Muscle of arm (tissue), 12 donors: ENCODE results near the gene MRGPRX2. TPM values are rescaled to one million over a fixed set of nuclear protein-coding genes. Genes with fewer than 3 reads are reported as not detected.
A peak's percentile ranks its signal among the peaks of the same experiment; 100 is the strongest.

Source experiments
- DNase-seq: peaks from one replicate; pipeline ENCODE4 v3.0.0-alpha.2; 2013
- polyA plus RNA-seq, 12 donors: library from polyadenylated mRNA; unstranded; fragments of 120-200 nt; gene quantifications; one replicate each; pipeline ENCODE4 v1.2.1, GENCODE V29; 2013; ENCODE audit not compliant: insufficient read length in 12 of 12

MRGPRX2 gene
- polyA plus RNA-seq, 12 donors: 0.08 TPM; not detected in 11

- peak; percentile 28 for DNase-seq
Observed at GRCh38 chr11:19076744-19077589, 16.4 kb upstream of the MRGPRX2 start.

GRCh38 chr11:19075636-19076035, 15.1 kb upstream of the MRGPRX2 start:
- no peak for DNase-seq

GRCh38 chr11:19073454-19074415, 13.2 kb upstream of the MRGPRX2 start:
- no peak for DNase-seq

DNA sequence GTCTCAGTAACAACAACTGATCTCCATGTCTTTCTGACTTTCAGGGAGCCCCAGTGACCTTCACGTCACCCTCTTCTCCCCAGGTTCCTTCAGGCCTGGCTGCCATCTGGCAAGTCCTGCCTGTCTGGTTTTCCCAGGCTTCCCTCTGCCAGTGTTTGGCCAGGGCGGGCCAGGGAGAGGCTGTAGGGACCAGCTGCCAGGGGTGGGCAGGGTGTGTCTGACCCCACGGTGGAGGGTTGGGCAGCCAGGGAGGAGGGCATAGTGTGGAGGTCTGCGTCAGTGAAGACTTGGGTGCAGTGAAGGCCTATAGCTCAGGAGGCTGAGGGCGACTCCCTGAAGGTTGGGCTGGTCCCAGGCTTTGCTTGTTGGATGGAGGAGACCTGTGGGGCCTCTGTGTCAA, 11.9 kb upstream of the MRGPRX2 start:
- DNase-seq: no peak

DNA sequence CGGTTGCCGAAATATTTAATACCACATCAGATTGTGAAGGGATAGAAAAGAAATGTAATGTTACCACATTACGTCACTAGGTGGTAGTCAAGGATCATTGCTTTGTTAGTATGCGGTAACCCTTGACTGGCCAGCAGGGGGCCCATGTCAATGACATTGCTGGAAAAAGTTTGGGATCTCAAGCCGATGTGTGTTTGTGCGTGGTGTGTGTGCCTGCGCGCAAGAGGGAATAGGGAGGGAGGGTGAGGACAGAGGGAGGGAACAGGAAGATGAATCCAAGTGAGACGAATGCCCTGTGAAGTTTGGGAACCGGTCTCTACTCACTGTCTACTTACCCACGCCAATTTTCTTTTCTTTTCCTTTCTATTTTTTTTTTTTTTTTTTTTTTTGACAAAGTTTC, 10.7 kb upstream of the MRGPRX2 start:
- DNase-seq: peak; percentile 73

- no peak for DNase-seq
Observed at GRCh38 chr11:19059833-19060232, 684 bp downstream of the MRGPRX2 start.

GRCh38 chr11:19055905-19056304, 4.6 kb downstream of the MRGPRX2 start:
- DNase-seq: no peak

GRCh38 chr11:19055016-19055415, 5.5 kb downstream of the MRGPRX2 start:
- no peak for DNase-seq

GRCh38 chr11:19053909-19054308, 6.6 kb downstream of the MRGPRX2 start:
- DNase-seq: no peak

DNA sequence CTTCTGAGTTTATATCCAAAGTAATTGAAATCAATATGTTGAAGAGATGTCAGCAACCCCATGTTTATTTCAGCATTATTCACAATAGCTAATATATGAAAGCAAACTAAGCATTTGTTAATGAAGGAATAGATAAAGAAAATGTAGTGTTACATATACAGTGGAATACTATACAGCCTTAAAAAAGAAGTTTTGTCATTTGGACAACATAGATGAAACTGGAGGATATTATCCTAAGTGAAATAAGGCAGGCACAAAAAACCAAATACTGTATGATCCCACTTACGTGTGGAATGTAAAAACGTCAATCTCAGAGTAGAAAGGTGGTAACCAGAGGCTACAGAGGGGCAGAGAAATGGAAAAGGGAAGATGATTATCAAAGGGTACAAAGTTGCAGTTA, 10.2 kb downstream of the MRGPRX2 start:
- DNase-seq: no peak

GRCh38 chr11:19049351-19049750, 11.2 kb downstream of the MRGPRX2 start:
- no peak for DNase-seq

DNA sequence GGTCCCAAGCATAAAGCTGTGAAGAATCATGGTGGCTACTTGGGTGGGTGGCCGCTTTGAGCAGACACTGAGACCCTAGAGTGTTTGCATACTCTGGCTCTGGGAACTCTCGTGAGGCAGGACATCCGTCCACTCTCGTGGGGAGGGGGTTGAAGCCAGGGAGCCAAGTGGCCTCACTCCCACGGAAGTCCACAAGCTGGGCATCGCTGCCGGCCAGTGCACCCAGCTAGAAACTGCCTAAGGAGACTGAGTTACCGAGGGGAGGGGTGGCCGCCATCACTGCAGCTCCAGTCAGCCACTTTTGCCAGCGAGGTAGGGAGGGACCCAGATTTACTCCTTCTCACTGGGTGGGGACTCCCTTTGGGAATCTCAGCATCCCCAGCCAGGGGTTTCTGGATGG, 20.5 kb downstream of the MRGPRX2 start:
- no peak for DNase-seq

- DNase-seq: no peak
Observed at GRCh38 chr11:19039409-19039808, 21.1 kb downstream of the MRGPRX2 start.

DNA sequence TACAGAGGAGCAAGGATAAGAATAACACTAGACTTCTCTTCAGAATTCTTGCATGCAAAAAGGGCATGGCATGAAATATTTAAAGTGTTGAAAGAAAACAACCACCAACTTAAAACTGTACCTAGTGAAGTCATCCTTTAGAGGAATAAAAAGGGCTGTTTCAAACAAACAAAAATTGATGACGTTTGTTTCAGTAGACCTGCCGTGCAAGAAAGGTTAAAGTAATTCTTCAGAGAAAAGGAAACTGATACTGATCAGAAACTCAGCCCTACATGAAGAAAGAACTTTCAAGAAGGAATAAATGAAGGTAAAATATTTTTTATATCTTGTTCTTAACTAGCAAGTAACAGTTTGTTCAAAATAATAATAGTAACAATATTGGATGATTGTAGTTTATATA, 27.5 kb downstream of the MRGPRX2 start:
- DNase-seq: no peak

GRCh38 chr11:19027829-19028595, 32.5 kb downstream of the MRGPRX2 start:
- no peak for DNase-seq

DNA sequence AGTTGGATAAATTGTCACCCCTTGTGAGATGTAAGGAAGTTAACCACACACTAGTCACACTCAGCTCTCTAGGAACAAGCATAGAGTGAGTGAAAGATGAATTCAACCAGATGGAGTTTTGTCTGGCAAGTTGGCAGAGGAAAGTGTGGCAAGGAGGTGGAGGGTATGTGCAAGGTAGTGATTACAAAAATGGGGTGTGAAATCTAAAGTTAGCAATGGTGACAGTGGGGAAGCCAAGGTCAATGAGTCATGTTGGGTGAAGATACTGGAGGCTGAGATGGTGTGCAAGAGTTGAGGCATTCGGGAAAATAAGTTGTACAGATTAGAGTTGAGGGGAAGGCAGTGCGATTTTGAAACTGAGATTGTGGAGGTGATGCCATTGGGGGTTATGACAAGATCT, 33.7 kb downstream of the MRGPRX2 start:
- DNase-seq: no peak

DNA sequence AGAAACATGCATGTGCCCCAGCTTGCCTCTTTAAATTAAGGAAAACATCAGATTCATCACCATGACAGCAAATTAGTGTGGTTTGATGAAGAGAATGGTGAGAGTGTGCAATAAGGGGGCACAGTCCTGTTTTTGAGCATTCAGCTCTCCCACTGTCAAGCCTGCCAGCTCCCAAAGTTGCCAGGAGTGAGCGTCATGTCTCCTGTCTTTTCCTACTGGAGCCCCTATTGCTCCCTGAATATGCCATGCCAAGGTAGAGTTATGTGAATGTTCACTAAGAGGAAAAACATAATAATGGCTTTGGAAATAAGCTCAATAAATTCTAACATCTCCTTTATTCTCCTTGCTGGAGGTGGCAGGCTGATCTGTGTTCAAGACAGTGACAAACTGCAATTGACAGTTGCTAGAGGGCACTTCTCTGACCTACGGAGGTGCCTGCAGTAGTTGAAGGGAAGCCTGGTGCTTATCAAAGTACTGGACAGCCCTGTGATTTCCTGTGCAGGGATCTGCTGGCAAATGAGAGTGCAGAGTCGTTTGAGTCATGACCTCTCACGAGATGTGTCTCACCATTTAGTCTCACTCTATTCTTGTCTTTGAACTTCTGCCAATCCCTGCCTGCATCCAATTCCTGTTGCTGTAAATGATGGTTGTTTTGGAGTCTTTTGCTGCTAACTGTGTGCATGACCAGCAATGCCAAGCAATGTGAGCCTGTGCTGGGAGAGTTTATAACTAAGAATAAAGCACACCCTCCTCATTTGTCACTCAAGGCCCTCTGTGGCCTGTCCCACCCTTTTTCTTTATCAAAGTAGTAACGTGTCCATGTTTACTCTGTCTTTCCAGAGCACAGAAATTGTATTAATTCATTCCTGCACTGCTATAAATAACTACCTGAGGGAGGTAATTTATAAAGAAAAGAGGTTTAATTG, 34.8 kb downstream of the MRGPRX2 start:
- DNase-seq: no peak

DNA sequence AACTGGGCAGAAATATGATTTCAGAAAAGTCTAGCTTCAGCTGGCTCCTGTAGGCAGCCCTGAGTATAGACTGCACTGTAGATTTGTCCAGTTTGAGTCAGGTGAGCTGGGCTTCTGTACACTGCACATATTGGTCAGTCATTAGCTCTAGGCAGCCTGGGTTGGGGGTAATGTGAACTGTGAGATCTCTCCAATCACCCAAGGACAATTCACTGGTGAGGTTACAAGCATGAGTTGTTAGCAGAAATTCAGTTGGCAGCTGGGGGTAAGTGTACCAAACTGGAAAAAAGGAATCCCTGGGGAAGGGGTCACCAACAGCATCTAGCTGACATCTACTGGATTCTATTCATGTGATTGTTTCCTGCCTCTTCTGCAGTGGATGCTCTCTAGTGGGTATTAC, 39.7 kb downstream of the MRGPRX2 start:
- DNase-seq: no peak

DNA sequence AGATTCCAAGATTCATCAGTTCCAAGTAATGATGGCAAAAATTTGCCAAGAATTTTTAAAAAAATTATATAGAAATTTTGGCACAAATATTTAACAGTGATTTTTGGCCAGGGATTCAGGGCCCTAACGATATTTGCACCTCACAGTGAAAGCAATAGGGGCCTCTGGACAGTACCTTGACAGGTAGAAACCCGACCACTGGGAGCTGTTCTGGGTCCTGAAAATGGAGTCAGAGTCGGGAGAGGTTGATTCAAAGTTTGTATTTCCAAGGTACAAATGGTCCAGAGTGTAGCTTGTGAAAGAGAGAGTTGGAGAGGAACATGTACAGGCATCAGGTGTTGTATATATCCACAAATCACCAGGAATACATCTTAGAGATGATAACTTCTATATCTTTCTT, 41.6 kb downstream of the MRGPRX2 start:
- no peak for DNase-seq

- no peak for DNase-seq
Observed at GRCh38 chr11:19013181-19013857, 47.2 kb downstream of the MRGPRX2 start.
